GM18520 (cell line): Measurements from ENCODE around the gene CDC42BPB.

Experiments
- ATAC-seq: cut with Tn5 transposase; IDR thresholded peaks from one replicate; pipeline ENCODE4 v1.9.1; 2021; ENCODE audit not compliant: unreplicated experiment

Gene CDC42BPB

GRCh38 chr14:103057372-103058163, at the start of gene CDC42BPB:
Gene CDC42BPB (minus strand): TSS chr14:103057549. CDS start chr14:103057173, 376 bp downstream.
- ATAC-seq = peak; percentile 56

GRCh38 chr14:103105580-103106150, 48.3 kb upstream of the CDC42BPB start:
- ATAC-seq = no peak

- ATAC-seq = no peak
Observed at GRCh38 chr14:103104654-103105452, 47.5 kb upstream of the CDC42BPB start.

GRCh38 chr14:103104389-103104653, 47.0 kb upstream of the CDC42BPB start:
- ATAC-seq = no peak

- ATAC-seq = no peak
Observed at GRCh38 chr14:103103461-103104388, 46.4 kb upstream of the CDC42BPB start.

GRCh38 chr14:103102689-103103260, 45.4 kb upstream of the CDC42BPB start:
- ATAC-seq = no peak

- no peak for ATAC-seq
Observed at GRCh38 chr14:103101963-103102688, 44.8 kb upstream of the CDC42BPB start.

GRCh38 chr14:103101257-103101962, 44.1 kb upstream of the CDC42BPB start:
- ATAC-seq = no peak

GRCh38 chr14:103100281-103101121, 43.2 kb upstream of the CDC42BPB start:
- peak; percentile 44 for ATAC-seq

- ATAC-seq = no peak
Observed at GRCh38 chr14:103099733-103100280, 42.5 kb upstream of the CDC42BPB start.

- no peak for ATAC-seq
Observed at GRCh38 chr14:103099081-103099732, 41.9 kb upstream of the CDC42BPB start.

GRCh38 chr14:103097994-103098957, 40.9 kb upstream of the CDC42BPB start:
- ATAC-seq = no peak

GRCh38 chr14:103097244-103097993, 40.1 kb upstream of the CDC42BPB start:
- no peak for ATAC-seq

GRCh38 chr14:103096387-103096786, 39.0 kb upstream of the CDC42BPB start:
- ATAC-seq = no peak

- ATAC-seq = no peak
Observed at GRCh38 chr14:103095210-103095778, 37.9 kb upstream of the CDC42BPB start.
